Measurements from ENCODE around the gene TMEM9.
"Not testable (repeated sequence)": the region's sequence is repeated elsewhere in the genome, so short reads cannot be mapped to it uniquely, and the experiment has no call there.

TMEM9 gene

GRCh38 chr1:201175820-201176500, 21.7 kb upstream of the TMEM9 start:
- no peak for FAIRE-seq

GRCh38 chr1:201173736-201174135, 19.5 kb upstream of the TMEM9 start:
- no peak for FAIRE-seq
- no peak for DNase-seq (ENCODE audit: insufficient read length, low spot score)

More at GRCh38 chr1:201175820-201176500, 21.7 kb upstream of the TMEM9 start:
- no peak for DNase-seq (ENCODE audit: insufficient read length, low spot score)

- DNase-seq (ENCODE audit: insufficient read length, low spot score): no peak
- FAIRE-seq: no peak
These were observed 18.8 kb upstream of the TMEM9 start for GRCh38 chr1:201172999-201173610.

GRCh38 chr1:201172326-201172725, 18.1 kb upstream of the TMEM9 start:
- DNase-seq (ENCODE audit: insufficient read length, low spot score) (no peak), FAIRE-seq (no peak)

GRCh38 chr1:201171063-201172036, 17.1 kb upstream of the TMEM9 start:
- DNase-seq (ENCODE audit: insufficient read length, low spot score): peak; percentile 48
- FAIRE-seq: no peak

GRCh38 chr1:201170533-201171062, 16.3 kb upstream of the TMEM9 start:
- DNase-seq (ENCODE audit: insufficient read length, low spot score): peak; percentile 99

GRCh38 chr1:201169971-201170532, 15.8 kb upstream of the TMEM9 start:
- DNase-seq (ENCODE audit: insufficient read length, low spot score) (no peak), FAIRE-seq (no peak)

More at GRCh38 chr1:201170533-201171062, 16.3 kb upstream of the TMEM9 start:
- FAIRE-seq: peak; percentile 72

- DNase-seq (ENCODE audit: insufficient read length, low spot score) (no peak), FAIRE-seq (no peak)
These were observed 14.9 kb upstream of the TMEM9 start for GRCh38 chr1:201169203-201169602.

GRCh38 chr1:201167041-201167991, 13.0 kb upstream of the TMEM9 start:
- FAIRE-seq (no peak), DNase-seq (ENCODE audit: insufficient read length, low spot score) (no peak)

GRCh38 chr1:201164645-201165044, 10.4 kb upstream of the TMEM9 start:
- no peak for FAIRE-seq
- DNase-seq (ENCODE audit: insufficient read length, low spot score): no peak

- no peak for FAIRE-seq
These were observed 9.4 kb upstream of the TMEM9 start for GRCh38 chr1:201163707-201164106.

GRCh38 chr1:201163036-201163435, 8.8 kb upstream of the TMEM9 start:
- DNase-seq (ENCODE audit: insufficient read length, low spot score); FAIRE-seq: not testable (repeated sequence)

More at GRCh38 chr1:201163707-201164106, 9.4 kb upstream of the TMEM9 start:
- DNase-seq (ENCODE audit: insufficient read length, low spot score): no peak

- no peak for FAIRE-seq
- DNase-seq (ENCODE audit: insufficient read length, low spot score): no peak
These were observed 3.7 kb upstream of the TMEM9 start for GRCh38 chr1:201157949-201158348.

GRCh38 chr1:201156819-201157218, 2.5 kb upstream of the TMEM9 start:
- no peak for DNase-seq (ENCODE audit: insufficient read length, low spot score)

GRCh38 chr1:201156346-201156745, 2.1 kb upstream of the TMEM9 start:
- no peak for FAIRE-seq
- DNase-seq (ENCODE audit: insufficient read length, low spot score): no peak

More at GRCh38 chr1:201156819-201157218, 2.5 kb upstream of the TMEM9 start:
- FAIRE-seq: no peak

- FAIRE-seq: no peak
- DNase-seq (ENCODE audit: insufficient read length, low spot score): no peak
These were observed 1.1 kb upstream of the TMEM9 start for GRCh38 chr1:201155354-201155753.

GRCh38 chr1:201153474-201154388, 543 bp downstream of the TMEM9 start:
- peak; percentile 69 for DNase-seq (ENCODE audit: insufficient read length, low spot score)
- no peak for FAIRE-seq

- DNase-seq (ENCODE audit: insufficient read length, low spot score): peak; percentile 44
- no peak for FAIRE-seq
These were observed 4.9 kb downstream of the TMEM9 start for GRCh38 chr1:201149400-201149799.
